ENCODE measurements around the gene DDA1. TPM values are rescaled to one million over a fixed set of nuclear protein-coding genes. Genes with fewer than 3 reads are reported as not detected.

The DDA1 gene
- total and polyA plus RNA-seq, 9 of the 15 experiments (the other 6 are each of a cell fraction or from before 2014, with no cell fraction given), result 1.4 to 83.8 (median 33.8) TPM

- no peak for TF ChIP-seq ZNF518B (CRISPR knock-in tag; IDR thresholded peaks at IDR 0.05)
- TF ChIP-seq TCF7 (IDR thresholded peaks at IDR 0.05; ENCODE audit: borderline replicate concordance), result no peak
- TF ChIP-seq POLR2G (IDR thresholded peaks at IDR 0.05; ENCODE audit: low read depth, low read length), result peak; percentile 57
- TF ChIP-seq, protein P1, sequence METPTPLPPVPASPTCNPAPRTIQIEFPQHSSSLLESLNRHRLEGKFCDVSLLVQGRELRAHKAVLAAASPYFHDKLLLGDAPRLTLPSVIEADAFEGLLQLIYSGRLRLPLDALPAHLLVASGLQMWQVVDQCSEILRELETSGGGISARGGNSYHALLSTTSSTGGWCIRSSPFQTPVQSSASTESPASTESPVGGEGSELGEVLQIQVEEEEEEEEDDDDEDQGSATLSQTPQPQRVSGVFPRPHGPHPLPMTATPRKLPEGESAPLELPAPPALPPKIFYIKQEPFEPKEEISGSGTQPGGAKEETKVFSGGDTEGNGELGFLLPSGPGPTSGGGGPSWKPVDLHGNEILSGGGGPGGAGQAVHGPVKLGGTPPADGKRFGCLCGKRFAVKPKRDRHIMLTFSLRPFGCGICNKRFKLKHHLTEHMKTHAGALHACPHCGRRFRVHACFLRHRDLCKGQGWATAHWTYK (CRISPR knock-in tag; IDR thresholded peaks at IDR 0.05), result no peak
- TF ChIP-seq, protein P2, sequence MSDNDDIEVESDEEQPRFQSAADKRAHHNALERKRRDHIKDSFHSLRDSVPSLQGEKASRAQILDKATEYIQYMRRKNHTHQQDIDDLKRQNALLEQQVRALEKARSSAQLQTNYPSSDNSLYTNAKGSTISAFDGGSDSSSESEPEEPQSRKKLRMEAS (CRISPR knock-in tag; IDR thresholded peaks at IDR 0.05), result peak; percentile 28; the same call in 1 of the 2 replicates
- no peak for TF ChIP-seq TEAD1 (CRISPR knock-in tag; IDR thresholded peaks at IDR 0.05)
- no peak for TF ChIP-seq ZFP36 (IDR thresholded peaks at IDR 0.05; ENCODE audit: low read depth, low read length, partially characterized antibody)
- no peak for TF ChIP-seq LCOR (CRISPR knock-in tag; IDR thresholded peaks at IDR 0.05)
- 0 out of 2 replicates have a peak, but pooled peaks have one; percentile 28 for TF ChIP-seq FOXP1 (CRISPR knock-in tag; IDR thresholded peaks at IDR 0.05)
- 0 out of 2 replicates have a peak, but pooled peaks have one; percentile 13 for TF ChIP-seq NR3C1 (CRISPR knock-in tag; IDR thresholded peaks at IDR 0.05)
- TF ChIP-seq EGR1 (conservative IDR thresholded peaks at IDR 0.05), result peak; percentile 32; the same call in 1 of the 2 replicates
Measured at GRCh38 chr19:17339088-17339741, 29.9 kb downstream of the DDA1 start (continued).

Data from K562 (cell line).